CD14-positive monocyte (primary cell): ENCODE measurements around the gene CAMTA1. TPM values are rescaled to one million over a fixed set of nuclear protein-coding genes. Genes with fewer than 3 reads are reported as not detected.

ENCODE experiments used
- DNase-seq, 3 donors: peaks; one replicate each; pipeline ENCODE4 v3.0.0-alpha.2; 2011 to 2022
- H2AFZ ChIP-seq: 2 replicates; pipeline ENCODE4 v1.6.0; 2012; ENCODE audit warnings: mild to moderate bottlenecking, low read depth, low read length, inconsistent platforms; ENCODE audit not compliant: insufficient read depth, poor library complexity, severe bottlenecking
- H3K27ac ChIP-seq, 2 donors: 1 replicate in 1 of 2; 2 replicates in 1 of 2; pipeline ENCODE4 v1.5.1; 2012 to 2013; ENCODE audit warnings: low read length in 2 of 2, control low read depth in 1 of 2, inconsistent platforms in 1 of 2, low read depth in 1 of 2, mild to moderate bottlenecking in 1 of 2
- H3K27me3 ChIP-seq, 2 donors: one replicate each; pipeline versions ENCODE4 v1.6.0 to v1.6.1; 2011 to 2013; ENCODE audit warnings: low read length in 2 of 2; ENCODE audit not compliant: control insufficient read depth in 2 of 2, insufficient read depth in 2 of 2
- H3K36me3 ChIP-seq, 2 donors: replicated peaks in 1 of 2; 1 replicate in 1 of 2; 2 replicates in 1 of 2; pipeline versions ENCODE4 v1.5.1 to v1.6.1; 2012 to 2013; ENCODE audit warnings: low read length in 2 of 2, control low read depth in 1 of 2, inconsistent platforms in 1 of 2, mild to moderate bottlenecking in 1 of 2; ENCODE audit not compliant: insufficient read depth in 2 of 2, control insufficient read depth in 1 of 2
- H3K4me1 ChIP-seq, 2 donors: 1 replicate in 1 of 2; 2 replicates in 1 of 2; pipeline versions ENCODE4 v1.5.1 to v1.6.1; 2012 to 2013; ENCODE audit warnings: low read length in 2 of 2, control low read depth in 1 of 2, inconsistent platforms in 1 of 2, mild to moderate bottlenecking in 1 of 2, moderate library complexity in 1 of 2; ENCODE audit not compliant: insufficient read depth in 2 of 2, control insufficient read depth in 1 of 2
- H3K4me2 ChIP-seq: replicated peaks from 2 replicates; pipeline ENCODE3; 2012; ENCODE audit warnings: low read length, moderate library complexity, mild to moderate bottlenecking; ENCODE audit not compliant: poor library complexity, severe bottlenecking; ENCODE audit errors: extremely low read depth
- H3K4me3 ChIP-seq, 3 experiments: fragments of 200-600 bp in 1 of 3; sonication (generic) in 1 of 3; replicated peaks in 1 of 3; 1 replicate in 2 of 3; 2 replicates in 1 of 3; pipeline ENCODE4 v1.5.1; 2011 to 2013; ENCODE audit warnings: low read length in 3 of 3, mild to moderate bottlenecking in 3 of 3, control low read depth in 2 of 3, low read depth in 2 of 3, inconsistent platforms in 1 of 3, moderate library complexity in 1 of 3
- H3K79me2 ChIP-seq: 2 replicates; pipeline ENCODE4 v1.6.0; 2012; ENCODE audit warnings: mild to moderate bottlenecking, control low read depth, inconsistent platforms, low read length, moderate library complexity; ENCODE audit not compliant: insufficient read depth
- H3K9ac ChIP-seq: 2 replicates; pipeline ENCODE4 v1.6.0; 2017; ENCODE audit warnings: low read length, mild to moderate bottlenecking; ENCODE audit not compliant: insufficient read depth, poor library complexity, severe bottlenecking
- H3K9me3 ChIP-seq, 2 donors: replicated peaks in 1 of 2; 1 replicate in 1 of 2; 2 replicates in 1 of 2; pipeline versions ENCODE4 v1.5.1 to v1.6.1; 2012 to 2013; ENCODE audit warnings: low read length in 2 of 2, control low read depth in 1 of 2; ENCODE audit not compliant: control insufficient read depth in 1 of 2, insufficient read depth in 1 of 2
- H4K20me1 ChIP-seq: 2 replicates; pipeline ENCODE4 v1.6.0; 2012; ENCODE audit warnings: mild to moderate bottlenecking, low read length, control low read depth, moderate library complexity; ENCODE audit not compliant: insufficient read depth
- H3K27ac Mint-ChIP-seq, 7 donors: one replicate each; pipeline ENCODE4 v1.8.0; 2020; ENCODE audit warnings: mild to moderate bottlenecking in 7 of 7, mixed read lengths in 7 of 7, moderate library complexity in 6 of 7, inconsistent platforms in 2 of 7
- H3K27me3 Mint-ChIP-seq, 3 donors: one replicate each; pipeline ENCODE4 v1.8.0; 2021 to 2022; ENCODE audit warnings: low read depth in 3 of 3, mild to moderate bottlenecking in 3 of 3, mixed read lengths in 3 of 3, moderate library complexity in 3 of 3, inconsistent platforms in 1 of 3
- H3K36me3 Mint-ChIP-seq, 2 donors: one replicate each; pipeline ENCODE4 v1.8.0; 2020; ENCODE audit warnings: mixed read lengths in 2 of 2, inconsistent platforms in 1 of 2, mild to moderate bottlenecking in 1 of 2
- H3K4me1 Mint-ChIP-seq: one replicate; pipeline ENCODE4 v1.8.0; 2020; ENCODE audit warnings: mild to moderate bottlenecking, mixed read lengths
- H3K4me3 Mint-ChIP-seq, 2 donors: one replicate each; pipeline ENCODE4 v1.8.0; 2020; ENCODE audit warnings: mild to moderate bottlenecking in 2 of 2, mixed read lengths in 2 of 2, moderate library complexity in 1 of 2
- H3K9me3 Mint-ChIP-seq, 7 donors: one replicate each; pipeline ENCODE4 v1.8.0; 2020 to 2022; ENCODE audit warnings: mixed read lengths in 7 of 7, mild to moderate bottlenecking in 6 of 7, moderate library complexity in 6 of 7, inconsistent platforms in 2 of 7
- CTCF ChIP-seq: fragments of 200-600 bp; IDR thresholded peaks from one replicate; pipeline ENCODE4 v1.8.0; 2022; ENCODE audit warnings: antibody characterized with exemption, mild to moderate bottlenecking
- WGBS: methylation state at CpG from one replicate; pipeline ENCODE4 v1.1.5; 2013; ENCODE audit warnings: missing lambda C conversion rate; ENCODE audit not compliant: insufficient coverage; 5-methylcytosine and 5-hydroxymethylcytosine counted together
- intact Hi-C, 2 donors: fragments of 100-400 bp; cut with micrococcal nuclease; formaldehyde crosslinking; loops; one replicate each; pipeline versions ENCODE4 v1.15.0 to v1.15.1; 2023
- polyA plus RNA-seq, 3 donors: library from polyadenylated mRNA; depleted of rRNA in 1 of 3; unstranded in 2 of 3; stranded (reverse) in 1 of 3; fragments of 300-500 nt in 2 of 3; fragments of >200 nt in 1 of 3; fragmentation: Illumina TruSeq in 2 of 3; gene quantifications; 1 replicate in 2 of 3; 2 replicates in 1 of 3; pipeline ENCODE4 v1.2.3, GENCODE V29; 2012 to 2021

CAMTA1 gene
- polyA plus RNA-seq, 3 donors = 52.0 to 89.6 (median 78.3) TPM

- Histone ChIP-seq H3K4me2 (no peak overlapping the region), H3K27ac (no peak overlapping the region), H3K9me3 (no peaks in the 10 kb centered on the region), H3K79me2 (no peaks in the 10 kb centered on the region), H3K4me1 (no peaks in the 10 kb centered on the region), H3K9ac (no peak overlapping the region), H2AFZ (no peak overlapping the region), H3K4me3 (no peak overlapping the region), H3K27me3 (no peaks in the 10 kb centered on the region), H3K36me3 (no peaks in the 10 kb centered on the region), H4K20me1 (no peaks in the 10 kb centered on the region)
- no peak for DNase-seq
- no peaks in the 10 kb centered on the region for H3K9me3 Mint-ChIP-seq
- no peak overlapping the region for H3K4me3 Mint-ChIP-seq
- no peak overlapping the region for H3K27ac Mint-ChIP-seq
- TF ChIP-seq CTCF = no peak
- WGBS = 88% methylated on average over 9 of the region's 11 CpGs
- intact Hi-C loops = no loop called here
- H3K27me3 Mint-ChIP-seq = peaks cover 1 to 8% (median 3%) of the 10 kb centered on the region in 3 donors
- H3K36me3 Mint-ChIP-seq = no peaks in the 10 kb centered on the region
- no peaks in the 10 kb centered on the region for H3K4me1 Mint-ChIP-seq
Measured at GRCh38 chr1:7373251-7373650, 588.0 kb downstream of the CAMTA1 start.

GRCh38 chr1:7373876-7374562 is 588.8 kb downstream of the CAMTA1 start:
- no peaks in the 10 kb centered on the region for H3K36me3 Mint-ChIP-seq
- Histone ChIP-seq H3K79me2 (no peaks in the 10 kb centered on the region), H3K9me3 (no peaks in the 10 kb centered on the region), H3K27me3 (no peaks in the 10 kb centered on the region), H3K9ac (no peak overlapping the region), H3K36me3 (no peaks in the 10 kb centered on the region), H3K4me2 (no peak overlapping the region), H3K4me1 (no peaks in the 10 kb centered on the region), H4K20me1 (no peaks in the 10 kb centered on the region), H3K27ac (no peak overlapping the region), H3K4me3 (no peak overlapping the region), H2AFZ (no peak overlapping the region)
- no peaks in the 10 kb centered on the region for H3K4me1 Mint-ChIP-seq
- DNase-seq = no peak
- H3K27me3 Mint-ChIP-seq = peaks cover 2 to 10% (median 3%) of the 10 kb centered on the region in 3 donors
- no peak for TF ChIP-seq CTCF
- no peak overlapping the region for H3K4me3 Mint-ChIP-seq
- WGBS = 13% methylated on average over 6 of the region's 14 CpGs
- intact Hi-C loops = no loop called here
- no peaks in the 10 kb centered on the region for H3K9me3 Mint-ChIP-seq
- no peak overlapping the region for H3K27ac Mint-ChIP-seq
